Nephron progenitor cell (in vitro differentiated cells): ENCODE data around the gene CEMIP.

Experiments
- DNase-seq: peaks from one replicate; pipeline ENCODE4 v3.0.0; 2021
- H3K27ac Mint-ChIP-seq: 2 replicates; pipeline ENCODE4 v1.8.0; 2021; ENCODE audit warnings: mild to moderate bottlenecking, moderate library complexity, mixed read lengths
- H3K27me3 Mint-ChIP-seq: 2 replicates; pipeline ENCODE4 v1.8.0; 2021; ENCODE audit warnings: mild to moderate bottlenecking, low read depth, mixed read lengths; ENCODE audit not compliant: poor library complexity
- H3K36me3 Mint-ChIP-seq: 2 replicates; pipeline ENCODE4 v1.8.0; 2021; ENCODE audit warnings: low read depth, mixed read lengths
- H3K4me1 Mint-ChIP-seq: 2 replicates; pipeline ENCODE4 v1.8.0; 2021; ENCODE audit warnings: mixed read lengths
- H3K4me3 Mint-ChIP-seq: 2 replicates; pipeline ENCODE4 v1.8.0; 2021; ENCODE audit warnings: mild to moderate bottlenecking, moderate library complexity, mixed read lengths
- H3K9me3 Mint-ChIP-seq: 2 replicates; pipeline ENCODE4 v1.8.0; 2021; ENCODE audit warnings: mild to moderate bottlenecking, moderate library complexity, mixed read lengths
- CTCF ChIP-seq: fragments of 200-600 bp; sonication (generic); IDR thresholded peaks from 2 replicates; pipeline ENCODE4 v1.5.0; 2021; ENCODE audit warnings: antibody characterized with exemption

The CEMIP gene

GRCh38 chr15:80804970-80805495 lies 25.9 kb downstream of the CEMIP start:
- Mint-ChIP-seq H3K36me3 (no peaks in the 10 kb centered on the region), H3K9me3 (no peaks in the 10 kb centered on the region), H3K4me3 (no peak overlapping the region), H3K27me3 (peaks cover 15% of the 10 kb centered on the region), H3K4me1 (peaks cover 11% of the 10 kb centered on the region), H3K27ac (peak overlapping the region; percentile 17)
- no peak for DNase-seq
- no peak for TF ChIP-seq CTCF

DNA sequence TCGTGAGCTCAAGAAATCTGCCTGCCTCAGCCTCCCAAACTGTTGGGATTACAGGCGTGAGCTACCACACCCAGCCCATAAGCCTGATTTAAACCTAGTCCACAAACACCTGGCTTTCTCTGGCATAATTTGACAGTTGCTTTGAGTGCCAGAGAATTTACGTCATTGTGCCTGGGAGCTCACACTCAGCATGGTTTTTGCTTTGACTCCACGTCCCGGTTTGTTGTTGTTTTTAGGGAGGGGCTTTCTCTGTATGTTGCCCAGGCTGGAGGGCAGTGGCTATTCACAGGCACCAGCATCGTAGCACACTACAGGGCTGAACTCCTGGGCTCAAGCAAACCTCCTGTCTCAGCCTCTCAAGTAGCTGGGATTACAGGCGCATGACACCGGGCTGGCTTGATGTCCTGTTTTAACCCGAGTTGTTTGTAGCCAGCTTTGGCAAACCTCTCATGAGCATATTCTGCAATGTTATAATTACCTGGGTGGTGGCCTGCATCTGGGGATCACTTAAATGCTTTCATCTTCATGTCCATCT lies 32.7 kb downstream of the CEMIP start:
- Mint-ChIP-seq H3K4me1 (no peaks in the 10 kb centered on the region), H3K36me3 (no peaks in the 10 kb centered on the region), H3K9me3 (no peaks in the 10 kb centered on the region), H3K27me3 (peaks cover 20% of the 10 kb centered on the region), H3K27ac (no peak overlapping the region), H3K4me3 (no peak overlapping the region)
- no peak for TF ChIP-seq CTCF
- no peak for DNase-seq

DNA sequence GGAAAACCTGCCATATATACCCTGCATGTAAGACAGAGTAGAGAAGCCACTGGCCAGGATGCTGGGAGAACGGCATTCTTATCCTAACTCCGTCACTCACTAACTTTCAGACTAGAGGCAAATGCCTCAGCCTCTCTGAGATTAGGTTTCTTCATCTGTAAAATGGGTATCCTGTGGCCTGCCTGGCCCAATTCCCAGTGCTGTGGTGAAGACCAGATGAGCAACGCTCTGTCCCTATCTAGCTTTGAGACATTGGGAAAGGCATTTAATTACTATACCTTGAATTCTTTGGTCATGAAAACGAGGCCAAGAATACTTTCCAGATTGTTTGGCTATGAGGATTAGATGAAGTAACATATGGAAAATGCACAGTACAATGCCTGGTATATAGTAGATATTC lies 35.9 kb downstream of the CEMIP start:
- TF ChIP-seq CTCF, result no peak
- Mint-ChIP-seq H3K9me3 (no peaks in the 10 kb centered on the region), H3K4me3 (no peak overlapping the region), H3K27ac (no peak overlapping the region), H3K4me1 (no peaks in the 10 kb centered on the region), H3K27me3 (peaks cover 28% of the 10 kb centered on the region), H3K36me3 (no peaks in the 10 kb centered on the region)
- DNase-seq, result no peak

- no peak for DNase-seq
- no peak for TF ChIP-seq CTCF
- Mint-ChIP-seq H3K36me3 (no peaks in the 10 kb centered on the region), H3K27ac (no peak overlapping the region), H3K4me1 (no peaks in the 10 kb centered on the region), H3K27me3 (peaks cover 31% of the 10 kb centered on the region), H3K4me3 (no peak overlapping the region), H3K9me3 (no peaks in the 10 kb centered on the region)
Measured at GRCh38 chr15:80816049-80816653, 37.0 kb downstream of the CEMIP start.

DNA sequence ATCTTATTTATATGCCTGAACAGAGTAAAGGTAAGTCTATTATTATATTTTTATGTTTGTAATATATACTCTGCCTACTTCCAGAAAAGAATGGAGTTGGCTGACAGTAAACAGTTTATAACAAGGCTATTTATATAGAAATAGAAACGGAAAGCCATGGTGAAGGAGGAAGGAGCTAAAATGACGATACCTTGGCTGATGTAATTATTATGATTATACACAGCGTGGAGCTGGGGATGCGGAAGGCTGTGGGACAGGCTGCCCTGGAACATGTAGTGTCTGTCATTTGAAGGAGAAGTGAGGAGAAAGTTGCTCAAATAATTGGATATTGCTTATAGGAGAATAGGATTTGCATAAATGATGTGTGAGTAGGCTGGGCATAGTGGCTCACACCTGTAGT lies 37.8 kb downstream of the CEMIP start:
- no peaks in the 10 kb centered on the region for H3K36me3 Mint-ChIP-seq
- H3K4me1 Mint-ChIP-seq, result no peaks in the 10 kb centered on the region
- no peak overlapping the region for H3K4me3 Mint-ChIP-seq
- no peak for TF ChIP-seq CTCF
- DNase-seq, result no peak
- peaks cover 31% of the 10 kb centered on the region for H3K27me3 Mint-ChIP-seq
- H3K27ac Mint-ChIP-seq, result no peak overlapping the region
- no peaks in the 10 kb centered on the region for H3K9me3 Mint-ChIP-seq

- H3K4me1 Mint-ChIP-seq, result no peaks in the 10 kb centered on the region
- TF ChIP-seq CTCF, result no peak
- H3K4me3 Mint-ChIP-seq, result no peak overlapping the region
- H3K36me3 Mint-ChIP-seq, result no peaks in the 10 kb centered on the region
- H3K27me3 Mint-ChIP-seq, result peaks cover 28% of the 10 kb centered on the region
- H3K27ac Mint-ChIP-seq, result no peak overlapping the region
- no peak for DNase-seq
- no peaks in the 10 kb centered on the region for H3K9me3 Mint-ChIP-seq
Measured at GRCh38 chr15:80817901-80818300, 38.7 kb downstream of the CEMIP start.
